GM23248 (cell line): ENCODE results near the gene PLEKHD1. TPM values are rescaled to one million over a fixed set of nuclear protein-coding genes. Genes with fewer than 3 reads are reported as not detected.

Source experiments
- DNase-seq: peaks from one replicate; pipeline ENCODE4 v3.0.0-alpha.2; 2015
- H2AFZ ChIP-seq: fragments of 200-600 bp; sonication (generic); 2 replicates; pipeline ENCODE4 v1.6.1; 2016; ENCODE audit warnings: antibody characterized with exemption
- H3F3A ChIP-seq: fragments of 200-600 bp; sonication (generic); 2 replicates; pipeline ENCODE4 v1.6.1; 2016; ENCODE audit warnings: mild to moderate bottlenecking, antibody characterized with exemption, mixed run types; ENCODE audit not compliant: insufficient read depth
- H3K27ac ChIP-seq: fragments of 200-600 bp; sonication (generic); 2 replicates; pipeline ENCODE4 v1.5.1; 2016; ENCODE audit warnings: mild to moderate bottlenecking
- H3K27me3 ChIP-seq: fragments of 200-600 bp; sonication (generic); replicated peaks from 2 replicates; pipeline ENCODE4 v1.6.1; 2016; ENCODE audit warnings: mild to moderate bottlenecking; ENCODE audit not compliant: insufficient read depth
- H3K36me3 ChIP-seq: fragments of 200-600 bp; sonication (generic); 2 replicates; pipeline ENCODE4 v1.6.1; 2016; ENCODE audit warnings: low read depth, mild to moderate bottlenecking
- H3K4me1 ChIP-seq: fragments of 200-600 bp; sonication (generic); 2 replicates; pipeline ENCODE4 v1.6.1; 2016; ENCODE audit warnings: mild to moderate bottlenecking; ENCODE audit not compliant: insufficient read depth
- H3K4me2 ChIP-seq: fragments of 200-600 bp; sonication (generic); one replicate; pipeline ENCODE4 v1.6.1; 2016; ENCODE audit warnings: mild to moderate bottlenecking; ENCODE audit not compliant: unreplicated experiment
- H3K4me3 ChIP-seq: fragments of 200-600 bp; sonication (generic); 2 replicates; pipeline ENCODE4 v1.5.1; 2016; ENCODE audit warnings: mild to moderate bottlenecking
- H3K79me2 ChIP-seq: fragments of 200-600 bp; sonication (generic); 2 replicates; pipeline ENCODE4 v1.6.1; 2016; ENCODE audit warnings: mild to moderate bottlenecking; ENCODE audit not compliant: insufficient read depth
- H3K9ac ChIP-seq: fragments of 200-600 bp; sonication (generic); 2 replicates; pipeline ENCODE4 v1.6.1; 2016; ENCODE audit warnings: mild to moderate bottlenecking
- H3K9me2 ChIP-seq: fragments of 200-600 bp; sonication (generic); 2 replicates; pipeline ENCODE4 v1.6.1; 2016; ENCODE audit warnings: mixed run types, mild to moderate bottlenecking, moderate library complexity; ENCODE audit not compliant: insufficient read depth
- H3K9me3 ChIP-seq: fragments of 200-600 bp; sonication (generic); one replicate; pipeline ENCODE4 v1.6.1; 2017; ENCODE audit warnings: low read depth
- H4K20me1 ChIP-seq: fragments of 200-600 bp; sonication (generic); 2 replicates; pipeline ENCODE4 v1.6.0; 2016; ENCODE audit not compliant: insufficient read depth
- EZH2 ChIP-seq: fragments of 200-600 bp; sonication (generic); IDR thresholded peaks from 2 replicates; pipeline ENCODE4 v1.6.1; 2018; ENCODE audit warnings: antibody characterized with exemption, mild to moderate bottlenecking; ENCODE audit not compliant: insufficient read depth, poor library complexity, severe bottlenecking
- EZH2phosphoT487 ChIP-seq: fragments of 200-600 bp; sonication (generic); IDR thresholded peaks from 2 replicates; pipeline ENCODE4 v1.6.1; 2018; ENCODE audit warnings: antibody characterized with exemption, moderate library complexity, mild to moderate bottlenecking, low read depth; ENCODE audit not compliant: insufficient read depth
- WGBS, 2 experiments: methylation state at CpG; one replicate each; pipeline ENCODE4 v1.1.6; 2015 to 2017; ENCODE audit warnings: low lambda C conversion rate in 2 of 2, low coverage in 1 of 2; ENCODE audit errors: missing lambda C conversion rate in 2 of 2; 5-methylcytosine and 5-hydroxymethylcytosine counted together
- in situ Hi-C: fragments of 300-500 bp; cut with MboI; formaldehyde crosslinking; loops from 2 replicates; pipeline ENCODE4 v1.15.0; 2020
- polyA plus RNA-seq: library from polyadenylated mRNA; unstranded; fragments of >200 nt; fragmentation: Nextera tagmentation; extraction: Ambion mirVana; gene quantifications from 2 replicates; pipeline ENCODE4 v1.2.1, GENCODE V29; 2016
- total RNA-seq: library from RNA; depleted of rRNA; stranded (reverse); fragments of >200 nt; shearing (Covaris generic); gene quantifications from 2 replicates; pipeline ENCODE4 v1.2.3, GENCODE V29; 2014

PLEKHD1 gene
- total and polyA plus RNA-seq, 2 experiments from 2014 or later = not detected

- in situ Hi-C loops = no loop called here
- H2AFZ ChIP-seq = no peak overlapping the region
- H3K9ac ChIP-seq = no peak overlapping the region
- H3F3A ChIP-seq = no peaks in the 10 kb centered on the region
- TF ChIP-seq EZH2 = no peak
- 53 to 54% methylated on average over 4 to 5 of the region's 5 CpGs for WGBS, 2 experiments
- H3K27me3 ChIP-seq = peaks cover 10% of the 10 kb centered on the region; the same call in 1 of the 2 replicates
- H4K20me1 ChIP-seq = no peaks in the 10 kb centered on the region
- DNase-seq = no peak
- no peaks in the 10 kb centered on the region for H3K36me3 ChIP-seq
- no peaks in the 10 kb centered on the region for H3K79me2 ChIP-seq
- H3K9me2 ChIP-seq = no peaks in the 10 kb centered on the region
- no peak overlapping the region for H3K4me2 ChIP-seq
- H3K27ac ChIP-seq = no peak overlapping the region
- no peak overlapping the region for H3K4me3 ChIP-seq
- H3K9me3 ChIP-seq = no peaks in the 10 kb centered on the region
- no peaks in the 10 kb centered on the region for H3K4me1 ChIP-seq
Observed at GRCh38 chr14:69499436-69499835, 14.9 kb downstream of the PLEKHD1 start.

- H4K20me1 ChIP-seq = no peaks in the 10 kb centered on the region
- no peaks in the 10 kb centered on the region for H3K9me3 ChIP-seq
- H3K4me2 ChIP-seq = no peak overlapping the region
- no peak for TF ChIP-seq EZH2phosphoT487
- TF ChIP-seq EZH2 = no peak
- in situ Hi-C loops = no loop called here
- H3K27ac ChIP-seq = no peak overlapping the region
- no peaks in the 10 kb centered on the region for H3K9me2 ChIP-seq
- H3K9ac ChIP-seq = no peak overlapping the region
- peaks cover 10% of the 10 kb centered on the region; the same call in 1 of the 2 replicates for H3K27me3 ChIP-seq
- no peaks in the 10 kb centered on the region for H3K36me3 ChIP-seq
- H2AFZ ChIP-seq = no peak overlapping the region
- no peak overlapping the region for H3K4me3 ChIP-seq
- H3K79me2 ChIP-seq = no peaks in the 10 kb centered on the region
- DNase-seq = no peak
- 64% methylated on average over 5 of the region's 5 CpGs for WGBS, 2 experiments
- H3F3A ChIP-seq = no peaks in the 10 kb centered on the region
- no peaks in the 10 kb centered on the region for H3K4me1 ChIP-seq
Observed at GRCh38 chr14:69500096-69500495, 15.6 kb downstream of the PLEKHD1 start.

- in situ Hi-C loops = no loop called here
- Histone ChIP-seq H3K27me3 (peaks cover 10% of the 10 kb centered on the region; the same call in 1 of the 2 replicates), H3K79me2 (no peaks in the 10 kb centered on the region), H3K9me3 (no peaks in the 10 kb centered on the region), H3K4me1 (no peaks in the 10 kb centered on the region), H3K4me3 (no peak overlapping the region), H3K9ac (no peak overlapping the region), H4K20me1 (no peaks in the 10 kb centered on the region), H3K4me2 (no peak overlapping the region), H3K36me3 (no peaks in the 10 kb centered on the region), H3K9me2 (no peaks in the 10 kb centered on the region), H2AFZ (no peak overlapping the region), H3F3A (no peaks in the 10 kb centered on the region), H3K27ac (no peak overlapping the region)
- DNase-seq = no peak
- 67 to 68% methylated on average over 4 of the region's 4 CpGs for WGBS, 2 experiments
- TF ChIP-seq EZH2 = no peak
- no peak for TF ChIP-seq EZH2phosphoT487
Observed at GRCh38 chr14:69500736-69501135, 16.2 kb downstream of the PLEKHD1 start.

DNA sequence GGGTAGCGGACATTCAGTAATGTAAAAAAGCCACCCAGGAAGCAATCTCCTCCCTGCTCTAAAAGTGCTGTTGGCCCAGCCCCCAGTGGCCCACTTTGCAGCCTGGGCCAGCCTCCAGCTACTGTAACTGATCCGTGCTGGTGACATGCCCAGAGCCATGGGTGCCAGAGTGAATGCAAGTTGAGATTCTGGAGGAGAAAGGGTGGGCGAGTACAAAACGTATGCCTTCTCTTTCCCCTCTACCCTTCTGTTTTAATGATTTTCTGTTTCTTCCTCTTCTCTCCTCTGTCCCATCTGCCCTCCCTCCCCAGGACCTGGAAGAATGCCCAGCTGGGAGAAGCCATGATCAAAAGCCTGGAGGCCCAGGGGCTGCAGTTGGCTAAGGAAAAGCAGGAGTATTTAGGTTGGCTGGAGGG is 16.9 kb downstream of the PLEKHD1 start:
- no peak overlapping the region for H3K27ac ChIP-seq
- H3K27me3 ChIP-seq = peaks cover 10% of the 10 kb centered on the region; the same call in 1 of the 2 replicates
- no peaks in the 10 kb centered on the region for H3K9me3 ChIP-seq
- no peaks in the 10 kb centered on the region for H4K20me1 ChIP-seq
- H3K9me2 ChIP-seq = no peaks in the 10 kb centered on the region
- no peak overlapping the region for H2AFZ ChIP-seq
- H3K9ac ChIP-seq = no peak overlapping the region
- H3K36me3 ChIP-seq = no peaks in the 10 kb centered on the region
- no peak for DNase-seq
- no peaks in the 10 kb centered on the region for H3F3A ChIP-seq
- H3K79me2 ChIP-seq = no peaks in the 10 kb centered on the region
- in situ Hi-C loops = no loop called here
- H3K4me1 ChIP-seq = no peaks in the 10 kb centered on the region
- 25 to 34% methylated on average over 4 of the region's 4 CpGs for WGBS, 2 experiments
- H3K4me3 ChIP-seq = no peak overlapping the region
- TF ChIP-seq EZH2phosphoT487 (no peak), EZH2 (no peak)
- no peak overlapping the region for H3K4me2 ChIP-seq

- H3K4me1 ChIP-seq = no peaks in the 10 kb centered on the region
- H3K36me3 ChIP-seq = no peaks in the 10 kb centered on the region
- H3F3A ChIP-seq = no peaks in the 10 kb centered on the region
- no peak overlapping the region for H3K4me2 ChIP-seq
- no peak overlapping the region for H3K9ac ChIP-seq
- no peak for TF ChIP-seq EZH2phosphoT487
- no peak for TF ChIP-seq EZH2
- WGBS, 2 experiments = 92 to 94% methylated on average over 1 of the region's 1 CpG
- in situ Hi-C loops = no loop called here
- no peak overlapping the region for H3K4me3 ChIP-seq
- peaks cover 20% of the 10 kb centered on the region; the same call in 1 of the 2 replicates for H3K27me3 ChIP-seq
- no peak for DNase-seq
- no peaks in the 10 kb centered on the region for H3K9me2 ChIP-seq
- H3K27ac ChIP-seq = no peak overlapping the region
- no peaks in the 10 kb centered on the region for H4K20me1 ChIP-seq
- no peaks in the 10 kb centered on the region for H3K79me2 ChIP-seq
- H3K9me3 ChIP-seq = no peaks in the 10 kb centered on the region
- H2AFZ ChIP-seq = no peak overlapping the region
Observed at GRCh38 chr14:69504775-69505174, 20.2 kb downstream of the PLEKHD1 start.
